Activated CD4-positive, alpha-beta T cell treated with anti-CD3 and anti-CD28 coated beads for 4 hours (primary cell): ENCODE results near the gene RND3.

Experiments
- DNase-seq, 2 donors: peaks; one replicate each; pipeline ENCODE4 v3.0.0-alpha.2; 2020

RND3 gene

GRCh38 chr2:150487537-150488429, at the start of gene RND3:
RND3 (minus strand) TSS chr2:150487667; CDS start chr2:150487417, 250 bp downstream.
- no peak for DNase-seq

- no peak for DNase-seq
Measured at GRCh38 chr2:150535176-150535575, 47.7 kb upstream of the RND3 start.

GRCh38 chr2:150532879-150533278, 45.4 kb upstream of the RND3 start:
- DNase-seq, result no peak

GRCh38 chr2:150532020-150532419, 44.6 kb upstream of the RND3 start:
- no peak for DNase-seq

GRCh38 chr2:150531591-150531990, 44.1 kb upstream of the RND3 start:
- DNase-seq, result no peak

- no peak for DNase-seq
Measured at GRCh38 chr2:150530168-150530567, 42.7 kb upstream of the RND3 start.

GRCh38 chr2:150528861-150529801, 41.7 kb upstream of the RND3 start:
- DNase-seq, result no peak

- no peak for DNase-seq
Measured at GRCh38 chr2:150526827-150527226, 39.4 kb upstream of the RND3 start.

- no peak for DNase-seq
Measured at GRCh38 chr2:150526006-150526405, 38.5 kb upstream of the RND3 start.

GRCh38 chr2:150522269-150522668, 34.8 kb upstream of the RND3 start:
- no peak for DNase-seq

- no peak for DNase-seq
Measured at GRCh38 chr2:150520887-150521664, 33.6 kb upstream of the RND3 start.

GRCh38 chr2:150520033-150520432, 32.6 kb upstream of the RND3 start:
- DNase-seq, result no peak

GRCh38 chr2:150517951-150518680, 30.6 kb upstream of the RND3 start:
- no peak for DNase-seq

- no peak for DNase-seq
Measured at GRCh38 chr2:150513647-150514046, 26.2 kb upstream of the RND3 start.

GRCh38 chr2:150508497-150509137, 21.1 kb upstream of the RND3 start:
- no peak for DNase-seq

GRCh38 chr2:150507071-150507470, 19.6 kb upstream of the RND3 start:
- no peak for DNase-seq

- no peak for DNase-seq
Measured at GRCh38 chr2:150505178-150505577, 17.7 kb upstream of the RND3 start.

- no peak for DNase-seq
Measured at GRCh38 chr2:150495993-150496627, 8.6 kb upstream of the RND3 start.

GRCh38 chr2:150495001-150495400, 7.5 kb upstream of the RND3 start:
- no peak for DNase-seq

GRCh38 chr2:150494234-150494945, 6.9 kb upstream of the RND3 start:
- DNase-seq, result no peak
